Stimulated activated memory B cell treated with anti-CD40 and anti-IgM and Interleukin-4, amounts not matched to agents 10 μg/mL and 1 μg/mL and 100 μg/mL, for 72 hours (primary cell): ENCODE results near the gene TANK.
"Not testable (repeated sequence)": the region's sequence is repeated elsewhere in the genome, so short reads cannot be mapped to it uniquely, and the experiment has no call there.

Source experiments
- ATAC-seq: fragments of 150-1000 bp; cut with Tn5 transposase; 2 replicates; pipeline ENCODE4 v1.10.0; 2021
- H3K27ac Mint-ChIP-seq: one replicate; pipeline ENCODE4 v1.8.0; 2022; ENCODE audit warnings: mild to moderate bottlenecking, mixed read lengths
- H3K27me3 Mint-ChIP-seq: one replicate; pipeline ENCODE4 v1.8.0; 2022; ENCODE audit warnings: mixed read lengths
- H3K36me3 Mint-ChIP-seq: one replicate; pipeline ENCODE4 v1.8.0; 2022; ENCODE audit warnings: mixed read lengths
- H3K4me1 Mint-ChIP-seq: one replicate; pipeline ENCODE4 v1.8.0; 2022; ENCODE audit warnings: mixed read lengths
- H3K4me3 Mint-ChIP-seq: one replicate; pipeline ENCODE4 v1.8.0; 2022; ENCODE audit warnings: mild to moderate bottlenecking, moderate library complexity, mixed read lengths
- H3K9me3 Mint-ChIP-seq: one replicate; pipeline ENCODE4 v1.8.0; 2022; ENCODE audit warnings: mixed read lengths

The TANK gene

GRCh38 chr2:161244387-161245260 is 84.4 kb downstream of the TANK start:
- Mint-ChIP-seq H3K4me3 (peak overlapping the region; percentile 91), H3K4me1 (peaks cover 53% of the 10 kb centered on the region), H3K27ac (peak overlapping the region; percentile 90)
- ATAC-seq, result peak; percentile 95
- not testable (repeated sequence) for H3K36me3 Mint-ChIP-seq, H3K27me3 Mint-ChIP-seq, H3K9me3 Mint-ChIP-seq

- peak overlapping the region; percentile 90 for H3K27ac Mint-ChIP-seq
- no peak for ATAC-seq
- H3K9me3 Mint-ChIP-seq, result no peaks in the 10 kb centered on the region
- no peaks in the 10 kb centered on the region for H3K36me3 Mint-ChIP-seq
- no peaks in the 10 kb centered on the region for H3K27me3 Mint-ChIP-seq
- peak overlapping the region; percentile 91 for H3K4me3 Mint-ChIP-seq
- peaks cover 53% of the 10 kb centered on the region for H3K4me1 Mint-ChIP-seq
Measured at GRCh38 chr2:161245261-161245553, 85.0 kb downstream of the TANK start.

GRCh38 chr2:161245671-161246070 is 85.4 kb downstream of the TANK start:
- ATAC-seq, result no peak

GRCh38 chr2:161246281-161246680 is 86.1 kb downstream of the TANK start:
- H3K27me3 Mint-ChIP-seq, result no peaks in the 10 kb centered on the region
- peaks cover 50% of the 10 kb centered on the region for H3K4me1 Mint-ChIP-seq
- H3K4me3 Mint-ChIP-seq, result no peak overlapping the region
- no peak overlapping the region for H3K27ac Mint-ChIP-seq
- ATAC-seq, result no peak
- no peaks in the 10 kb centered on the region for H3K36me3 Mint-ChIP-seq
- H3K9me3 Mint-ChIP-seq, result no peaks in the 10 kb centered on the region

More at GRCh38 chr2:161245671-161246070, 85.4 kb downstream of the TANK start:
- peak overlapping the region; percentile 90 for H3K27ac Mint-ChIP-seq
- H3K27me3 Mint-ChIP-seq, result no peaks in the 10 kb centered on the region
- peak overlapping the region; percentile 91 for H3K4me3 Mint-ChIP-seq
- peaks cover 53% of the 10 kb centered on the region for H3K4me1 Mint-ChIP-seq
- no peaks in the 10 kb centered on the region for H3K9me3 Mint-ChIP-seq
- H3K36me3 Mint-ChIP-seq, result no peaks in the 10 kb centered on the region

GRCh38 chr2:161250864-161251436 is 90.7 kb downstream of the TANK start:
- ATAC-seq, result peak; percentile 34
- Mint-ChIP-seq H3K4me1 (peaks cover 9% of the 10 kb centered on the region), H3K4me3 (no peak overlapping the region), H3K36me3 (no peaks in the 10 kb centered on the region), H3K9me3 (no peaks in the 10 kb centered on the region), H3K27ac (no peak overlapping the region), H3K27me3 (no peaks in the 10 kb centered on the region)

- ATAC-seq, result no peak
- Mint-ChIP-seq H3K36me3 (no peaks in the 10 kb centered on the region), H3K27ac (no peak overlapping the region), H3K9me3 (no peaks in the 10 kb centered on the region), H3K4me3 (no peak overlapping the region), H3K4me1 (no peaks in the 10 kb centered on the region), H3K27me3 (no peaks in the 10 kb centered on the region)
Measured at GRCh38 chr2:161257123-161257952, 97.1 kb downstream of the TANK start.

GRCh38 chr2:161265874-161266273 is 105.6 kb downstream of the TANK start:
- Mint-ChIP-seq H3K36me3 (no peaks in the 10 kb centered on the region), H3K9me3 (no peaks in the 10 kb centered on the region), H3K27me3 (no peaks in the 10 kb centered on the region), H3K4me1 (no peaks in the 10 kb centered on the region), H3K4me3 (no peak overlapping the region), H3K27ac (no peak overlapping the region)
- ATAC-seq, result no peak

- no peak for ATAC-seq
- Mint-ChIP-seq H3K27ac (no peak overlapping the region), H3K4me3 (no peak overlapping the region), H3K4me1 (peaks cover 7% of the 10 kb centered on the region), H3K27me3 (peaks cover 9% of the 10 kb centered on the region), H3K9me3 (no peaks in the 10 kb centered on the region), H3K36me3 (no peaks in the 10 kb centered on the region)
Measured at GRCh38 chr2:161269111-161269510, 108.9 kb downstream of the TANK start.

- H3K4me1 Mint-ChIP-seq, result peaks cover 7% of the 10 kb centered on the region
- no peak overlapping the region for H3K4me3 Mint-ChIP-seq
- no peaks in the 10 kb centered on the region for H3K9me3 Mint-ChIP-seq
- peaks cover 9% of the 10 kb centered on the region for H3K27me3 Mint-ChIP-seq
- no peaks in the 10 kb centered on the region for H3K36me3 Mint-ChIP-seq
- no peak for ATAC-seq
- peak overlapping the region; percentile 52 for H3K27ac Mint-ChIP-seq
Measured at GRCh38 chr2:161273038-161273760, 113.0 kb downstream of the TANK start.

- not testable (repeated sequence) for H3K36me3 Mint-ChIP-seq, H3K4me3 Mint-ChIP-seq, H3K9me3 Mint-ChIP-seq, ATAC-seq, H3K27me3 Mint-ChIP-seq, H3K4me1 Mint-ChIP-seq, H3K27ac Mint-ChIP-seq
Measured at GRCh38 chr2:161278564-161279229, 118.5 kb downstream of the TANK start.

- H3K9me3 Mint-ChIP-seq, H3K27ac Mint-ChIP-seq, H3K4me3 Mint-ChIP-seq, H3K27me3 Mint-ChIP-seq, ATAC-seq, H3K4me1 Mint-ChIP-seq, H3K36me3 Mint-ChIP-seq: not testable (repeated sequence)
Measured at GRCh38 chr2:161279230-161279815, 119.1 kb downstream of the TANK start.

- not testable (repeated sequence) for H3K4me3 Mint-ChIP-seq, H3K27ac Mint-ChIP-seq, H3K36me3 Mint-ChIP-seq, H3K9me3 Mint-ChIP-seq, ATAC-seq, H3K4me1 Mint-ChIP-seq
- peaks cover 19% of the 10 kb centered on the region for H3K27me3 Mint-ChIP-seq
Measured at GRCh38 chr2:161280906-161281323, 120.7 kb downstream of the TANK start.

- not testable (repeated sequence) for H3K36me3 Mint-ChIP-seq, H3K4me1 Mint-ChIP-seq, H3K4me3 Mint-ChIP-seq, H3K9me3 Mint-ChIP-seq, ATAC-seq, H3K27ac Mint-ChIP-seq
- H3K27me3 Mint-ChIP-seq, result peaks cover 20% of the 10 kb centered on the region
Measured at GRCh38 chr2:161281615-161282310, 121.5 kb downstream of the TANK start.

- H3K4me3 Mint-ChIP-seq, H3K27ac Mint-ChIP-seq, H3K9me3 Mint-ChIP-seq, H3K36me3 Mint-ChIP-seq, H3K4me1 Mint-ChIP-seq, ATAC-seq: not testable (repeated sequence)
- peaks cover 26% of the 10 kb centered on the region for H3K27me3 Mint-ChIP-seq
Measured at GRCh38 chr2:161282311-161282644, 122.0 kb downstream of the TANK start.
